Pons (tissue), 1 donor: Measurements from ENCODE around the gene COBLL1.
"Not testable (repeated sequence)": the region's sequence is repeated elsewhere in the genome, so short reads cannot be mapped to it uniquely, and the experiment has no call there.

Experiments
- DNase-seq: peaks from one replicate; pipeline ENCODE4 v3.0.0-alpha.2; 2016; ENCODE audit warnings: low spot score

COBLL1 gene

GRCh38 chr2:164841719-164842623, at the start of gene COBLL1:
COBLL1 (minus strand) TSS chr2:164841823; CDS start chr2:164841196, 627 bp downstream.
- peak; percentile 38 for DNase-seq

- no peak for DNase-seq
Observed at GRCh38 chr2:164890544-164890943, 48.9 kb upstream of the COBLL1 start.

GRCh38 chr2:164888592-164888991, 47.0 kb upstream of the COBLL1 start:
- DNase-seq, result no peak

- no peak for DNase-seq
Observed at GRCh38 chr2:164887434-164888144, 46.0 kb upstream of the COBLL1 start.

- DNase-seq, result no peak
Observed at GRCh38 chr2:164882276-164882675, 40.7 kb upstream of the COBLL1 start.

GRCh38 chr2:164881524-164881923, 39.9 kb upstream of the COBLL1 start:
- no peak for DNase-seq

- no peak for DNase-seq
Observed at GRCh38 chr2:164879901-164880535, 38.4 kb upstream of the COBLL1 start.

- no peak for DNase-seq
Observed at GRCh38 chr2:164877927-164878326, 36.3 kb upstream of the COBLL1 start.

GRCh38 chr2:164877169-164877568, 35.5 kb upstream of the COBLL1 start:
- no peak for DNase-seq

- no peak for DNase-seq
Observed at GRCh38 chr2:164875334-164876205, 33.9 kb upstream of the COBLL1 start.

- no peak for DNase-seq
Observed at GRCh38 chr2:164873210-164873908, 31.7 kb upstream of the COBLL1 start.

- no peak for DNase-seq
Observed at GRCh38 chr2:164871404-164871803, 29.8 kb upstream of the COBLL1 start.

- no peak for DNase-seq
Observed at GRCh38 chr2:164869420-164869772, 27.8 kb upstream of the COBLL1 start.

- no peak for DNase-seq
Observed at GRCh38 chr2:164868563-164869419, 27.2 kb upstream of the COBLL1 start.

GRCh38 chr2:164867779-164868397, 26.3 kb upstream of the COBLL1 start:
- no peak for DNase-seq

- not testable (repeated sequence) for DNase-seq
Observed at GRCh38 chr2:164866381-164866780, 24.8 kb upstream of the COBLL1 start.

GRCh38 chr2:164860694-164861042, 19.0 kb upstream of the COBLL1 start:
- DNase-seq, result no peak

- not testable (repeated sequence) for DNase-seq
Observed at GRCh38 chr2:164859906-164860693, 18.5 kb upstream of the COBLL1 start.

- no peak for DNase-seq
Observed at GRCh38 chr2:164859251-164859818, 17.7 kb upstream of the COBLL1 start.
